BE2C (cell line): Measurements from ENCODE around the gene CUL4A.
A peak's percentile ranks its signal among the peaks of the same experiment; 100 is the strongest.

Experiments used
- DNase-seq: peaks from one replicate; pipeline ENCODE4 v3.0.0-alpha.2; 2020
- H3K27me3 ChIP-seq: fragments of 250-450 bp; sonication (Bioruptor Pico); 2 replicates; pipeline ENCODE4 v1.5.1; 2020; ENCODE audit warnings: mild to moderate bottlenecking
- H3K36me3 ChIP-seq: fragments of 250-450 bp; sonication (Bioruptor Pico); 2 replicates; pipeline ENCODE4 v1.5.1; 2020; ENCODE audit warnings: mild to moderate bottlenecking
- H3K4me1 ChIP-seq: fragments of 250-450 bp; sonication (Bioruptor Pico); 2 replicates; pipeline ENCODE4 v1.5.1; 2020
- H3K4me3 ChIP-seq: 2 replicates; pipeline ENCODE4 v1.5.1; 2011; ENCODE audit warnings: low read depth, low read length
- H3K9me3 ChIP-seq: fragments of 250-450 bp; sonication (Bioruptor Pico); 2 replicates; pipeline ENCODE4 v1.5.1; 2020
- TF ChIP-seq, protein P1 (sequence below): IDR thresholded peaks from 2 replicates; pipeline ENCODE4 v1.5.1; 2012; ENCODE audit warnings: mild to moderate bottlenecking, low read depth, low read length

CUL4A gene

DNA sequence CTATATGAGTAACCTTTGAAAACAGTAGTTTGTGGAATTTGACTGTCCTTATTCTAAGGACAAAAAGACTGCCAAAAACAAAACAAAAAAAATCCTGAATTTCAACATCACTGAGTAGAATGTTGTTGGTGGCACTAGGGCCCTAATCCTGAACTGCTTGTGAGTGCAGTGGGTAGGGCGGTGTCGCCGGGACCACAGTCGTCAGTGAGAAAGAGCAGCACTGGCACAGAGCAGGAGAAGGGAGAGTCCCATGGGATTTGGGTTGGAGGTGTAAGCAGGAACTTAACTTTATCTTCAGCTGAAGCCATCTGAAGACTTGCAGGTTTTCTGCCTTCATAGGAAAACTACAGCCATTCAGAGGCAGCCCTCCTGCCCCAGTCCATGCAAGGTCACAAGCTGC, 6.5 kb upstream of the CUL4A start:
- no peak overlapping the region for H3K4me3 ChIP-seq
- H3K36me3 ChIP-seq: peaks cover 51% of the 10 kb centered on the region
- H3K4me1 ChIP-seq: peaks cover 5% of the 10 kb centered on the region
- no peaks in the 10 kb centered on the region for H3K27me3 ChIP-seq
- DNase-seq: no peak
- TF ChIP-seq, protein P1, sequence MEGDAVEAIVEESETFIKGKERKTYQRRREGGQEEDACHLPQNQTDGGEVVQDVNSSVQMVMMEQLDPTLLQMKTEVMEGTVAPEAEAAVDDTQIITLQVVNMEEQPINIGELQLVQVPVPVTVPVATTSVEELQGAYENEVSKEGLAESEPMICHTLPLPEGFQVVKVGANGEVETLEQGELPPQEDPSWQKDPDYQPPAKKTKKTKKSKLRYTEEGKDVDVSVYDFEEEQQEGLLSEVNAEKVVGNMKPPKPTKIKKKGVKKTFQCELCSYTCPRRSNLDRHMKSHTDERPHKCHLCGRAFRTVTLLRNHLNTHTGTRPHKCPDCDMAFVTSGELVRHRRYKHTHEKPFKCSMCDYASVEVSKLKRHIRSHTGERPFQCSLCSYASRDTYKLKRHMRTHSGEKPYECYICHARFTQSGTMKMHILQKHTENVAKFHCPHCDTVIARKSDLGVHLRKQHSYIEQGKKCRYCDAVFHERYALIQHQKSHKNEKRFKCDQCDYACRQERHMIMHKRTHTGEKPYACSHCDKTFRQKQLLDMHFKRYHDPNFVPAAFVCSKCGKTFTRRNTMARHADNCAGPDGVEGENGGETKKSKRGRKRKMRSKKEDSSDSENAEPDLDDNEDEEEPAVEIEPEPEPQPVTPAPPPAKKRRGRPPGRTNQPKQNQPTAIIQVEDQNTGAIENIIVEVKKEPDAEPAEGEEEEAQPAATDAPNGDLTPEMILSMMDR: no peak
- H3K9me3 ChIP-seq: no peaks in the 10 kb centered on the region

DNA sequence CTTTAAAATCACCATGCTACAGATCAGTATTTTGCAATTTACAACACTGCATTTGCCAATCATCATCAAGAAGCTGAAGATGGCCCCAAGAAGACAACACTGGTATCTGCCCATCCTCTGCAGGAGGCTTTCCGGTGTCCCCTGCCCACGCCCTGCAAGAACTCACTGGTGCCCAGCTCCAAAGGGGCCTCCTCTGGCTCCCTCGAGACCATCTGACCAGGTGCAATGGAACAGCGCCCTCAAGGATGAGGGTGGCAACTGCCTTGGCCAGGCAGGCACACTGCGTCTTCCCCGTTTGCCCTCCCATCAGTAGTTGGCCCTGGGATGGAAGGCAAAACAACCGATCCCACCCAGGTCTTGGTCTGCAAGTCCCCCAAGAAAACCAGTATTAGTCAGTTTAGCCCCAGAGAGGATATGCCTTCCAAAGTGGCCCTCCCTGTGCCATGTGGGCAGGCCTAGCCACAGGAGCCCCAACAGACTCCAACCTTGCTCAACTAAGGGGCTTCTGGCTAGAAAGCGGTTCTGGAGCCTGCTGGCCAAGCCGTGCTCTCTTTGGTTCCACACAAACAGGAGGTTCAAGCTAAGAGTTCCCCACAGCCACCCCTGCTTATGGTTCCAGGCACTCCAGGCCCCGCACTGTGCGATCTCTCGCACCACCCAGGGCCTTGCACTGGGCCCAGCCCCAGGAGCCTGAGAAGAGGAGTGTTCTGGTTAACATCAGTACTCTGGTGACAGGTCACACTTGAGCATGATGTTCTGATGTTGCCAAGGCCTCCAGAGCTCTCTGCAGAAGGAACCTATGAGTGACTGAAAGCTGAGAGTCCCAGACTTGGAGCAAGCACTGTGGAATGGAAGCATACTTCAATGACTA, 5.7 kb upstream of the CUL4A start:
- H3K4me3 ChIP-seq: no peak overlapping the region
- peaks cover 47% of the 10 kb centered on the region for H3K36me3 ChIP-seq
- peaks cover 5% of the 10 kb centered on the region for H3K4me1 ChIP-seq
- H3K27me3 ChIP-seq: no peaks in the 10 kb centered on the region
- peak; percentile 36 for DNase-seq
- no peaks in the 10 kb centered on the region for H3K9me3 ChIP-seq
- TF ChIP-seq, protein P1: no peak

DNA sequence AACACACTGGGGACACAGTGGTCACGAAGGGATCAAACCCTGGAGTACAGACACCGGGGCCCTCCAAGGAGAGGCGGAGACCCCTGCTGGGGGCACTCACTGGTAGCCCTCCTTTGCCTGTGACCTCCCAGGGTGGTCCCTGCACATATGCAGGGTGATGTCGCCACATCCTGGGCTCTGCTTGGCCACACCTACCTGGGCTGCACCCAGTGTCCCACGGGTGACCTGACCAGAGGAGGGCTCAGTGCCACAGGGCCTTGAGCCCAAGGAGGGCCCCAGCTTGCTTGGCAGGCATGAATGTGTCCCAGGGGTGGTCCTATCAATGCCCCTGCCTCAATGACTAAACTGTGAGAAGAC, 5.1 kb upstream of the CUL4A start:
- Histone ChIP-seq H3K4me3 (no peak overlapping the region), H3K27me3 (no peaks in the 10 kb centered on the region), H3K36me3 (peaks cover 41% of the 10 kb centered on the region), H3K9me3 (no peaks in the 10 kb centered on the region), H3K4me1 (peaks cover 5% of the 10 kb centered on the region)
- no peak for DNase-seq
- TF ChIP-seq, protein P1: no peak

DNA sequence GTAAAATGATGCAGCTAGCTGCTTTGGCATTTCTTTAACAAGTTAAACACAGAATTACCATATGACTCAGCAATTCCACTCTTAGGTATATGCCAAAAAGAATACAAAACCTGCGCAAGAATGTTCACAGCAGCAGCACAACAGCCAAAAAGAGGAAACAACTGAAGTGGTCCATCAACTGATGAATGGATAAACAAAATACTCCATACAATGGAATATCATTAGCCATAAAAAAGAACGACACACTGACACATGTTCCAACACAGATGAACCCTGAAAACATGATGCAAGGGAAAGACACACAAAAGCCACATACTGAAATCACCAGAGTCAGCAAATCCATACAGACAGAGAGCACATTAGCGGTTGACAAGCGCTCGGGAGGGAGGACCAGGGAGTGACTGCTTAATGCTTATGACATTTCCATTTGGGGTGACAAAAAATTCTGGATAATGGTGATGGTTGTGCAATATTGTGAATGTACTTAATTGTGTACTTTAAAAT, 3.9 kb upstream of the CUL4A start:
- Histone ChIP-seq H3K27me3 (no peaks in the 10 kb centered on the region), H3K4me3 (no peak overlapping the region), H3K9me3 (no peaks in the 10 kb centered on the region), H3K36me3 (peaks cover 33% of the 10 kb centered on the region), H3K4me1 (peaks cover 5% of the 10 kb centered on the region)
- no peak for DNase-seq
- TF ChIP-seq, protein P1: no peak

DNA sequence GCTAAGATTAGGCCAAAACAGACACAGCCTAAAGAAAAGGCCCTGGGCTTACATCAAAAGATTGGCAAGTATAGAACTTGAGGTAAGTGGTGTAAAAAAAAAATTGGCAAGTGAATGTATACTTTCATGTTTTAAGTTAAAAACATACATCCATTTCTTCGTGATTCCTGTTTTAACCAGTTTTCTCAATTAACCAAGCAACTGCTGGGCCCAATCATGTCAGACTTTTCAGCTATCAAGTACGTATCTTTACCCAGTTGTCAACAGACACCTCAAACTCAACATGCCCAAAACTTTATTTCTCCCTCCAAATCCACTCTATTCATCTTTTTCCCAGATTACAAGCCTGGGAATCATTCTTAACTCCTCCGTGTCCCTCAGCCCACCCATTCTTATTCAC, 2.0 kb upstream of the CUL4A start:
- Histone ChIP-seq H3K4me1 (peaks cover 9% of the 10 kb centered on the region), H3K27me3 (no peaks in the 10 kb centered on the region), H3K9me3 (no peaks in the 10 kb centered on the region), H3K36me3 (peaks cover 53% of the 10 kb centered on the region), H3K4me3 (peak overlapping the region; percentile 84)
- no peak for DNase-seq
- TF ChIP-seq, protein P1: no peak

DNA sequence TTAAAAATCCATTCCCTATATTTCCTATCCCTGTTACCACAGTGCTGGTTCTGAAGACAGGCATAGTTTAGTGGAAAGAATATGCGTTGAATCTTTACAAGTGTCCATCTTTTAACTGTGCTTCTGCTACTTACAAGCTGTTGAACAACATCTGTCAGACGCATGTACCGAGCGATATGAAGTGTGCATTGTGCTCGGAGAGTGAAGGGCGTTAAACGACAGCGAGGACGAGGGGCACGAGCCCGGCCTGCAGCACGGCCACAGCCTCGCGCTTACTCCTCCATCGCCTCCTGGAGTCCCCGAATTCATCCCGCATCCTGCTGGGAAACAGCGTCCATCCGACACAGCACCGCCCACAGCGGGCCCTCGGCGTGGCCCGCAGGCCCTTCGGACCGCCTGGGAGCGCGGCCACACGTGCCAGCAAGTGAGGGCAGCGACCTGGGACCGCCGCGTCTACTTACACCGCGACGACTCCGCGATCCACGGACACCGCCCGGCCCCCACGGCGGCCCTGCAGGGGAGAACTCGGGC, 1.5 kb upstream of the CUL4A start:
- no peaks in the 10 kb centered on the region for H3K27me3 ChIP-seq
- TF ChIP-seq, protein P1: no peak
- peaks cover 55% of the 10 kb centered on the region for H3K36me3 ChIP-seq
- DNase-seq: peak; percentile 56
- H3K4me3 ChIP-seq: peak overlapping the region; percentile 84
- peaks cover 9% of the 10 kb centered on the region for H3K4me1 ChIP-seq
- H3K9me3 ChIP-seq: no peaks in the 10 kb centered on the region
